ENCODE data around the gene TMEM108. TPM values are rescaled to one million over a fixed set of nuclear protein-coding genes. Genes with fewer than 3 reads are reported as not detected.

TMEM108 gene
- total and polyA plus RNA-seq, 2 of the 4 experiments (the other 2 are of a cell fraction): 0.18 to 2.2 TPM

DNA sequence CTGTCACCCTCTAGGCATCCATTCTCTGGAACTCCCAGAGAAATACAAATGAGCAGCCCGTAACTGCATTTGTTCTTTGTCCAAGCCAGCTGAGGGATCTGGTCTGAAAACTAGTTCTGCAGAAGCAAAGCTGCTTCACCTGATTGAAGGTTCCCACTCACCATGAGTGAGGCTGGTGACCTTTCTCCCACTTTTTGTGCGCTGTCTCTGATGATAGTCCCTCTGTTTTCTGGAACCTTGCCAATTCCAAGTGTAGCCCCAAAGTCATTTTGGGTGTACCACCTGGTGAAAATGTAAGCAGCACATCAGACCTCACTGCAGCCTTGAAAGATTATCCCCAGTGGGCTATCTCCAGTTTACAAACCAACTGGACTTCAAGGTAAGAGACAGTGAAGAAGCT lies 322.3 kb downstream of the TMEM108 start:
- CTCF ChIA-PET: no interaction called here
- BruUV-seq (replicated peaks): no TSS peak
- H2BK120ac ChIP-seq (ENCODE audit: low read depth, low read length): no peak overlapping the region

More for the DNA sequence above, 322.3 kb downstream of the TMEM108 start:
- Histone ChIP-seq H2BK5ac (ENCODE audit: low read depth, low read length, poor library complexity, severe bottlenecking) (no peak overlapping the region), H3K9me1 (ENCODE audit: insufficient read depth, low read length) (no peaks in the 10 kb centered on the region; the same call in 1 of the 2 replicates), H2BK20ac (ENCODE audit: low read depth, low read length) (no peak overlapping the region), H3K23ac (ENCODE audit: low read depth, low read length) (no peak overlapping the region), H3K4ac (ENCODE audit: low read depth, low read length) (no peak overlapping the region), H3K36me3 (ENCODE audit: control insufficient read depth, insufficient read depth, low read length) (no peaks in the 10 kb centered on the region), H4K5ac (ENCODE audit: low read depth, low read length) (no peak overlapping the region), H3K4me1 (ENCODE audit: control insufficient read depth, insufficient read depth, low read length) (no peaks in the 10 kb centered on the region), H2BK15ac (ENCODE audit: low read depth, low read length) (no peak overlapping the region), H2AK5ac (ENCODE audit: low read depth, low read length) (no peak overlapping the region), H3K4me3 (ENCODE audit: insufficient read depth, low read depth, low read length) (no peak overlapping the region), H3K14ac (replicated peaks; ENCODE audit: low read depth, low read length) (no peak overlapping the region), H2AK9ac (replicated peaks; ENCODE audit: low read depth, low read length, poor library complexity) (no peak overlapping the region), H4K8ac (ENCODE audit: low read depth in 2 of 2, low read length in 2 of 2) (no peak overlapping the region), H3K79me1 (ENCODE audit: low read depth in 1 of 2, low read length in 2 of 2) (no peaks in the 10 kb centered on the region), H2AFZ (replicated peaks; ENCODE audit: low read length, poor library complexity) (no peak overlapping the region), H3K9me3 (ENCODE audit: control insufficient read depth, insufficient read depth, low read length) (no peaks in the 10 kb centered on the region), H3K27ac (ENCODE audit: insufficient read depth, low read length) (no peak overlapping the region), H3K4me2 (ENCODE audit: low read depth, low read length) (no peak overlapping the region), H3K9ac (ENCODE audit: low read depth, low read length) (no peak overlapping the region), H3K56ac (ENCODE audit: extremely low read depth, insufficient read depth, low read length) (no peak overlapping the region), H3K27me3 (ENCODE audit: control insufficient read depth, insufficient read depth, low read length) (no peaks in the 10 kb centered on the region), H4K20me1 (ENCODE audit: insufficient read depth, low read length) (no peaks in the 10 kb centered on the region), H4K91ac (ENCODE audit: insufficient read depth, low read depth, low read length) (no peak overlapping the region), H3K18ac (ENCODE audit: low read depth, low read length) (no peak overlapping the region)
- POLR2A ChIA-PET (ENCODE audit: unreplicated experiment): no interaction called here
- DNase-seq (no peak), ATAC-seq (ENCODE audit: low read depth) (no peak)
- TF ChIP-seq MXI1 (IDR thresholded peaks at IDR 0.05; ENCODE audit: borderline replicate concordance, low read depth, low read length): no peak
- in situ Hi-C loops (cut with MboI; ENCODE audit: low sequenced_read_pairs) (no loop called here), intact Hi-C loops (cut with micrococcal nuclease) (no loop called here), dilution Hi-C loops (cut with HindIII; ENCODE audit: low sequenced_read_pairs, unreplicated experiment) (no loop called here)
- WGBS, 2 experiments (ENCODE audit: extremely low coverage in 2 of 2, insufficient read length in 1 of 2): no CpG with 5 or more reads among the region's 2 CpGs
